GM18502 (cell line): Measurements from ENCODE around the gene PML.
"Not testable (repeated sequence)": the region's sequence is repeated elsewhere in the genome, so short reads cannot be mapped to it uniquely, and the experiment has no call there.

Experiments
- ATAC-seq: cut with Tn5 transposase; IDR thresholded peaks from one replicate; pipeline ENCODE4 v1.9.1; 2021; ENCODE audit warnings: mild to moderate bottlenecking; ENCODE audit not compliant: unreplicated experiment, poor library complexity

The PML gene

GRCh38 chr15:73957785-73958184 is 36.7 kb upstream of the PML start:
- ATAC-seq, result no peak

- no peak for ATAC-seq
Observed at GRCh38 chr15:73959012-73959581, 35.4 kb upstream of the PML start.

GRCh38 chr15:73959801-73960200 is 34.7 kb upstream of the PML start:
- no peak for ATAC-seq

GRCh38 chr15:73960472-73961070 is 33.9 kb upstream of the PML start:
- ATAC-seq, result not testable (repeated sequence)

GRCh38 chr15:73962433-73962832 is 32.1 kb upstream of the PML start:
- no peak for ATAC-seq

- peak; percentile 61 for ATAC-seq
Observed at GRCh38 chr15:73964736-73965093, 29.8 kb upstream of the PML start.

- peak; percentile 31 for ATAC-seq
Observed at GRCh38 chr15:73965094-73965757, 29.3 kb upstream of the PML start.

- ATAC-seq, result peak; percentile 56
Observed at GRCh38 chr15:73965758-73966113, 28.8 kb upstream of the PML start.

- no peak for ATAC-seq
Observed at GRCh38 chr15:73968461-73968860, 26.1 kb upstream of the PML start.

GRCh38 chr15:73969151-73969759 is 25.3 kb upstream of the PML start:
- no peak for ATAC-seq

GRCh38 chr15:73972984-73973682 is 21.4 kb upstream of the PML start:
- ATAC-seq, result no peak

- ATAC-seq, result not testable (repeated sequence)
Observed at GRCh38 chr15:73973683-73974200, 20.8 kb upstream of the PML start.

- not testable (repeated sequence) for ATAC-seq
Observed at GRCh38 chr15:73975440-73976125, 18.9 kb upstream of the PML start.

GRCh38 chr15:73978896-73979295 is 15.6 kb upstream of the PML start:
- no peak for ATAC-seq

- no peak for ATAC-seq
Observed at GRCh38 chr15:73979636-73980035, 14.9 kb upstream of the PML start.

- no peak for ATAC-seq
Observed at GRCh38 chr15:73981761-73982221, 12.7 kb upstream of the PML start.

- ATAC-seq, result no peak
Observed at GRCh38 chr15:73982222-73982962, 12.1 kb upstream of the PML start.

GRCh38 chr15:73983211-73983727 is 11.2 kb upstream of the PML start:
- ATAC-seq, result no peak

GRCh38 chr15:73983773-73984172 is 10.7 kb upstream of the PML start:
- ATAC-seq, result no peak
